Measurements from ENCODE around the gene ARHGAP24.

ARHGAP24 gene

GRCh38 chr4:85821688-85822455 lies 346.9 kb downstream of the ARHGAP24 start:
- no peak overlapping the region for H3K27ac ChIP-seq
- no peak for TF ChIP-seq ZFX (IDR thresholded peaks at IDR 0.05; ENCODE audit: borderline replicate concordance)
- TF ChIP-seq, protein P1, sequence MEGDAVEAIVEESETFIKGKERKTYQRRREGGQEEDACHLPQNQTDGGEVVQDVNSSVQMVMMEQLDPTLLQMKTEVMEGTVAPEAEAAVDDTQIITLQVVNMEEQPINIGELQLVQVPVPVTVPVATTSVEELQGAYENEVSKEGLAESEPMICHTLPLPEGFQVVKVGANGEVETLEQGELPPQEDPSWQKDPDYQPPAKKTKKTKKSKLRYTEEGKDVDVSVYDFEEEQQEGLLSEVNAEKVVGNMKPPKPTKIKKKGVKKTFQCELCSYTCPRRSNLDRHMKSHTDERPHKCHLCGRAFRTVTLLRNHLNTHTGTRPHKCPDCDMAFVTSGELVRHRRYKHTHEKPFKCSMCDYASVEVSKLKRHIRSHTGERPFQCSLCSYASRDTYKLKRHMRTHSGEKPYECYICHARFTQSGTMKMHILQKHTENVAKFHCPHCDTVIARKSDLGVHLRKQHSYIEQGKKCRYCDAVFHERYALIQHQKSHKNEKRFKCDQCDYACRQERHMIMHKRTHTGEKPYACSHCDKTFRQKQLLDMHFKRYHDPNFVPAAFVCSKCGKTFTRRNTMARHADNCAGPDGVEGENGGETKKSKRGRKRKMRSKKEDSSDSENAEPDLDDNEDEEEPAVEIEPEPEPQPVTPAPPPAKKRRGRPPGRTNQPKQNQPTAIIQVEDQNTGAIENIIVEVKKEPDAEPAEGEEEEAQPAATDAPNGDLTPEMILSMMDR (IDR thresholded peaks at IDR 0.05), result no peak

- H3K27ac ChIP-seq, result no peak overlapping the region
Measured at GRCh38 chr4:85823295-85823694, 348.3 kb downstream of the ARHGAP24 start.

GRCh38 chr4:85824166-85824945 lies 349.4 kb downstream of the ARHGAP24 start:
- H3K27ac ChIP-seq, result no peak overlapping the region
- TF ChIP-seq, protein P1 (IDR thresholded peaks at IDR 0.05), result no peak
- TF ChIP-seq ZFX (IDR thresholded peaks at IDR 0.05; ENCODE audit: borderline replicate concordance), result no peak

More at GRCh38 chr4:85823295-85823694, 348.3 kb downstream of the ARHGAP24 start:
- TF ChIP-seq, protein P1 (IDR thresholded peaks at IDR 0.05), result no peak
- no peak for TF ChIP-seq ZFX (IDR thresholded peaks at IDR 0.05; ENCODE audit: borderline replicate concordance)

GRCh38 chr4:85826060-85826678 lies 351.2 kb downstream of the ARHGAP24 start:
- TF ChIP-seq, protein P1 (IDR thresholded peaks at IDR 0.05), result no peak
- TF ChIP-seq ZFX (IDR thresholded peaks at IDR 0.05; ENCODE audit: borderline replicate concordance), result no peak
- H3K27ac ChIP-seq, result no peak overlapping the region

GRCh38 chr4:85828027-85828890 lies 353.3 kb downstream of the ARHGAP24 start:
- TF ChIP-seq, protein P1 (IDR thresholded peaks at IDR 0.05), result no peak
- no peak for TF ChIP-seq ZFX (IDR thresholded peaks at IDR 0.05; ENCODE audit: borderline replicate concordance)
- H3K27ac ChIP-seq, result peak overlapping the region; percentile 77

DNA sequence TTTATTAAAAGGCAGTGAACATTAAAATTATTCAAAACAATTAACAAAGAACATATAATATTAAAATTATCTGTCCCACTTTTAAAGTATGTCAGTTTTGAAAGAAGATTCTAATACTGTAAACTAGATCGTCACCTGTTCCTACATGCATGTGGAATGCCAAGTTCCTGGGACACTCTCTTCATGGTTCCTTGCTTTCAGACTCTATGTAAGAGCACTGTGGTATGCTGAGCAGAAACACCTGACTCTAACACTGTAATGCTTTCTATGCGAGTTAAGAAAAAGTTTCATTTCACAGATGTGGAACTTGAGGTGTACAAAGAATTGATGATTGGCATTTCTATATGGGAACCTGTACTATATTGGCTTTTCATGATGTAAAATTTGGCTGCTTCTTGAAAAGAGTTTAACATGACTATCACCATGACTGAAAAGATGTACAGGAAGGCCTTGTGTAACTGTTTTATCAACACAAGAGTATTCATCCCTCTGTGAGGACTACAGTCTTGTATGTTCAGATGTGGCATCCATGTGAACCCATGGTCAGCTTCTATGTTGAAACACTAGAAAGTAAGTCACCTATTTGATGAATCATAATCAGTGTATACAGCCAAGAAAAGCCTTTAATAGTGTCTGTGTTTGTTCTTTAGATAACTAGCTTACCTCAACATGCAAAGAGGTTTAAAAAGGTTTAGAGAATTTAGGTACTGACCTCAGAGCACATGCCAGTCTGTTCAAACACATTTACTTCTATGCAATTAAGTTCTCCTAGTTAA lies 354.5 kb downstream of the ARHGAP24 start:
- no peak overlapping the region for H3K27ac ChIP-seq
- no peak for TF ChIP-seq ZFX (IDR thresholded peaks at IDR 0.05; ENCODE audit: borderline replicate concordance)
- TF ChIP-seq, protein P1 (IDR thresholded peaks at IDR 0.05), result no peak

Data from 22Rv1 (cell line).